Measurements from ENCODE around the gene AR. TPM values are rescaled to one million over a fixed set of nuclear protein-coding genes. Genes with fewer than 3 reads are reported as not detected.
"Not testable (repeated sequence)": the region's sequence is repeated elsewhere in the genome, so short reads cannot be mapped to it uniquely, and the experiment has no call there.

The AR gene
- total RNA-seq, 1 experiment from 2014 or later: 18.2 TPM

- DNase-seq (ENCODE audit: low read depth): peak; percentile 59
Observed at GRCh38 chrX:67636532-67636931, 92.7 kb downstream of the AR start.

GRCh38 chrX:67637293-67637692 is 93.5 kb downstream of the AR start:
- DNase-seq (ENCODE audit: low read depth): not testable (repeated sequence)

- DNase-seq (ENCODE audit: low read depth): no peak
Observed at GRCh38 chrX:67648361-67648760, 104.5 kb downstream of the AR start.

GRCh38 chrX:67651437-67652142 is 107.8 kb downstream of the AR start:
- DNase-seq (ENCODE audit: low read depth): no peak

DNA sequence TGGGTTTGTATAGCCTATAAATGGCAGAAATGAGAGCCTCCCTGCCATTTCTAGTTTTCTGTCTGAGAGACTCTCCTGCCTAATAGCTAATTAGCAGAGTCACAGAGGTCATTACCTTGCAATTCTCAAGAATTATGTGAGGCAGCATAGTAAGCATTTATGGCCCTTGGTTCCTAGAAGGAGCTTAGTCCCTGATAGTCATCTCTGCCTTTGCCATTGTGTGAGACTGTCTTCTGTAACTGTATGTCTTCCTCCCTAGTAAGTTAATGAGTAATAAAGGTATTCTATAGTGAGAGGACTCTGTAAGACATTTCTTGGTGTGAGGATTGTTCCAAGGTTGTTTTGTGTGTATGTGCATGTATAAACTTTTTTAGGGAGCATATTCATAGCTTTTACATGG is 108.7 kb downstream of the AR start:
- DNase-seq (ENCODE audit: low read depth): no peak

GRCh38 chrX:67654301-67654700 is 110.5 kb downstream of the AR start:
- DNase-seq (ENCODE audit: low read depth): no peak

DNA sequence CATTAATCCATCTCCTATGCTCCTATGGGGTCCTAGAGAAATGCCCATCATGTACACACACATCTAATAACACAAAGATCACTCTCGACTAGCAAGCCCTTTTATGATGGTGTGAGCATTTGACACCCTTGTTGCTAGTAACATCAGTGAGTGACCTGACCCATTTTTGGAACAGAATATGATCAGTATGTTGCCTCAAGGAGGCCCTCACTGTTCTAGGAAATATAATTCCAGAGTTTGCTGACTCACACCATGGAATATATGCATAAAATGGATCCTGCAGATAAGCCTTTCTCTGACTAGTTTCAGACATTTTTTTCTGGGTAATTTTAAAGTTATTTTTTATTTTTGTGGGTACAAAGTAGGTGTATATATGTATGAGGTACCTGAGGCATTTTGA is 121.8 kb downstream of the AR start:
- no peak for DNase-seq (ENCODE audit: low read depth)

DNA sequence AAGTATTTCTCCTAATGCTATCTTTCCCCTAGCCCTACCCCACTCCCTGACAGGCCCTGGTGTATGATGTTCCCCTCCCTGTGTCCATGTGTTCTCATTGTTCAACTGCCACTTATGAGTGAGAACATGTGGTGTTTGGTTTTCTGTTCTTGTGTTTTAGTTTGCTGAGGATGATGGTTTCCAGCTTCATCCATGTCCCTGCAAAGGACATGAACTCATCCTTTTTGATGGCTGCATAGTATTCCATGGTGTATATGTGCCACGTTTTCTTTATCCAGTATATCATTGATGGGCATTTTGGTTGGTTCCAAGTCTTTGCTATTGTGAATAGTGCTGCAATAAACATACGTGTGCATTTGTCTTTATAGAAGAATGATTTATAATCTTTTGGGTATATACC is 126.9 kb downstream of the AR start:
- DNase-seq (ENCODE audit: low read depth): not testable (repeated sequence)

GRCh38 chrX:67673741-67674274 is 130.0 kb downstream of the AR start:
- no peak for DNase-seq (ENCODE audit: low read depth)

DNA sequence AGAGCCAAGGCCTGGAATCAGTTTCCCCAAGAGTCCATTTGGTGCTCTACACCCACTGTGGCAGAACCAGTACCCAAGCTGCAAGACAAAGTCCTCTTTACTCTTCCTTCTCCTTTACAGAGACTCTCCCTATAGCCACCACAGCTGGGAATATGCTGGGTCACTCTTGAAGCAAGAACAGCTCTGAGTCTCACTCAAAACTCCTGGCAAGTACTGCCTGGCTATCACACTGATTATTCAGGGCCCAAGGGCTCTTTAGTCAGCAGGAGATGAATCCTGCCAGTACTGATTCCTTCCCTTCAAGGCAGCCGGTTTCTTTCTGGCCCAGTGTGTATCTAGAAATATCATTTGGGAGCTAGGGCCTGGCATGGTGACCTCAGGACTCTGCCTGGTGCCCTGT is 130.9 kb downstream of the AR start:
- no peak for DNase-seq (ENCODE audit: low read depth)

DNA sequence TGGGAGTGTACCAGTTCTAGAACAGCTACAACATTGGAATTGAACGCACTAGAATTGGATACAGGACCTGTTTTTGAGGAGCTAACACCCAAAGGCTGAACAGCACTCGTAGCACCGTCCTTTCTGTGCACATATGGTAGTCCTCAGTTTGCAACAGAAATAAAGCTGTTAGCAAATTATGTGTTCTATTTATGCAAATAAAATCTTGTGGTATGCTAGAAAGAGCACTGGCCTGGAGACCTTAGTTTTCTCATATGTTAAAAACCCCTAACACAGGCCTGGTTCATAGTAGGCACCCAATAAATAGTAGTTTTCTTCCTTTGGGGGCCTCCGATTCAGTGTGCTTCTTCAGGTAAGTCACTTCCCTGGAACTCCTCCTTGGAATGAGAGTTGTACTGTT is 140.3 kb downstream of the AR start:
- DNase-seq (ENCODE audit: low read depth): no peak

GRCh38 chrX:67692246-67692645 is 148.4 kb downstream of the AR start:
- peak; percentile 63 for DNase-seq (ENCODE audit: low read depth)

DNA sequence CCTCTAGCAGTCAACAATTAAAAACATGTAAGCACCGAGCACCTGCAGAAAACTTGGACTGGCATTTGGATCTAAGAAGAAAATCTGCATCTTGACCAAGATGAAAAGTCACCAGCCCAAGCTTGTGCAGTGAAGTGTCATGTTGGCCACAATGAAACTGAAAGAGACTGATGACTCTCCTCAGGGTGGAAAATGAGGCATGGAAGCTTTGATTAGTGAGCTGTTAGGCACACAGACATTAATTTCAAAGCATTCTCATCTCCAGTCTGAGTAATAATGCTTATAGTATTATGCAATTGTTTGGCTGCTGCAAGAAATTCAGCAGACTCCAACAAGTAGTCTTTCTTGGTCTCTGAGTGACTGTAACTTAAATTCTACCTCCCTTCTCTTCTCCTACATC is 150.1 kb downstream of the AR start:
- no peak for DNase-seq (ENCODE audit: low read depth)

DNA sequence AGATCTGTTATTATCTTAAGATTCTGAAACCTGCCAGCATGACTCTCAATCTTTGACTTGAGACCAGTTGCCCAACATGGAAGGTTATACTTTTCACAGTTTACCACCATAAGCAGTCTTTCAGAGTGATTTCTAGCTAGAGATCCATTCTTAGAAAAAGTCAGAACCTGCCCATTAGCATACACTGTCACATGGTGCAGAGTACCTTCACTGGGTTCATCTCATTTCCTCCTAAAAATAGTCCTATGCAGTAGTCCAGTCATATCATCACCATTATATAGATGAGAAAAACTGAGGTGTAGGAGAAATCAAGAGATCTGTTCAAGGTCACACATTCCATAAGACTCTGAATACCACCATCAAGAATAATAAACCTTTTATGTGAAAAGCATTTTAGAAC is 153.6 kb downstream of the AR start:
- DNase-seq (ENCODE audit: low read depth): no peak

GRCh38 chrX:67700602-67701001 is 156.8 kb downstream of the AR start:
- no peak for DNase-seq (ENCODE audit: low read depth)

DNA sequence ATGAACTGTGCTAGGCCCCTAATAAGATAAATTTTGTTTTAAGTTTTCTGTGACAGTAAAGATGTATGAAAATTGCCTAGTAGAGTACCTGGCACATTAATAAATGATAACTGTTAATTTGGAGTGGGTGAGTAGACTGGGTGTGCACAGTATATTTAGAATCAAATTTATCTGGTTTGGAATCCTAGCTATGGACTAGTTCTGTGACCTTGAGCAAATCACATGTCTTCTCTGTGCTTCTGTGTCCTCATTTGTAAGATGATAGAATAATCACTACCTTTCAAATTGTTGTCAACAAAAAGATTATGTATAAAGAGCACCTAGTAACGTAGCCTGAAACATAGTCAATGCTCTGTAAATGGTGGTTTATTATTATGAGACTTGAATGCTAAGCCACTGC is 170.2 kb downstream of the AR start:
- DNase-seq (ENCODE audit: low read depth): no peak

DNA sequence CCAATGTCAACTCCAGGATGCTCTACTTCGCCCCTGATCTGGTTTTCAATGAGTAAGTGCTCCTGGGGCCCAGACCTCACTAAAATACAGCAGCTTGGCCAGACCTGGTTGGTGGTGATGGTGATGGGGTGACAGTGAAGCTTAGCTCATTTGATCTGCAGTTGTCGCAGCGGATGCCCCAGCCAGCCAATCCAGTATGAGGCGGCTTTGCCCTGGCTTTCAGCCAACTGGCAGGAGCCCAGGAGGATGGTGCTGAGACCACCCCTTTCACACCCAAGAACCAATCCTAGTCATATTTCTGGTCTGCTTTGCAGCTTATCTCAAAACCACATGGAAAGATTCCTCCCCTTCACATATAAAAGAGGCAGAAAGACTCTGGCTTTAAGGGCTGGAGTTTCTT is 173.8 kb downstream of the AR start:
- no peak for DNase-seq (ENCODE audit: low read depth)

- DNase-seq (ENCODE audit: low read depth): no peak
Observed at GRCh38 chrX:67718926-67719325, 175.1 kb downstream of the AR start.

- DNase-seq (ENCODE audit: low read depth): no peak
Observed at GRCh38 chrX:67720344-67720743, 176.5 kb downstream of the AR start.

DNA sequence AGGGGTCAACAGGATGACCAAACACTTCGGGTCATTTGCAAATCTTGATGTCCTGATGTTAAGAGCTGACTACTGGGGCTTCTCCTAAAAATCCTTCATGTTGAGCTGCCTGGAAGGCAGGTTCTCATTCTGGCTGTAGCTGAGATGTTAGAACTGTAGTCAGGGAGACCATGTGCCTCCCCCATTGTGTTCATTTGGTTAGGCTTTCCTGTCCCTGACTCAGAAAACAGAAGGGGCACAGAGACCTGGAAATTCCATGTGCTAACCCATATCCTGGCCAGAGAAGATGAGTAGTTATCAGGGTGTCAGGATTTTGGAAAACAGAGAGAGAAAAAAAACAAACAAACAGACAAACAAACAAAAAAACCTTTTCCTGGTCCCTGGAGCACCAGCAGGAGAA is 177.5 kb downstream of the AR start:
- DNase-seq (ENCODE audit: low read depth): no peak

GRCh38 chrX:67723580-67724351 is 179.9 kb downstream of the AR start:
- no peak for DNase-seq (ENCODE audit: low read depth)

DNA sequence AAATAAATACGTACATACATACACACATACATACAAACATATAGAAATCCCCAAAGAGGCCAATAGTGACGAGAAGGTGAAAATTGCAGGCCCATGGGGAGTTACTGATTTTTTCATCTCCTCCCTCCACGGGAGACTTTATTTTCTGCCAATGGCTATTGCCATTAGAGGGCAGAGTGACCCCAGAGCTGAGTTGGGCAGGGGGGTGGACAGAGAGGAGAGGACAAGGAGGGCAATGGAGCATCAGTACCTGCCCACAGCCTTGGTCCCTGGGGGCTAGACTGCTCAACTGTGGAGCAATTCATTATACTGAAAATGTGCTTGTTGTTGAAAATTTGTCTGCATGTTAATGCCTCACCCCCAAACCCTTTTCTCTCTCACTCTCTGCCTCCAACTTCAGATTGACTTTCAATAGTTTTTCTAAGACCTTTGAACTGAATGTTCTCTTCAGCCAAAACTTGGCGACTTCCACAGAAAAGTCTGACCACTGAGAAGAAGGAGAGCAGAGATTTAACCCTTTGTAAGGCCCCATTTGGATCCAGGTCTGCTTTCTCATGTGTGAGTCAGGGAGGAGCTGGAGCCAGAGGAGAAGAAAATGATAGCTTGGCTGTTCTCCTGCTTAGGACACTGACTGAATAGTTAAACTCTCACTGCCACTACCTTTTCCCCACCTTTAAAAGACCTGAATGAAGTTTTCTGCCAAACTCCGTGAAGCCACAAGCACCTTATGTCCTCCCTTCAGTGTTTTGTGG is 180.7 kb downstream of the AR start:
- DNase-seq (ENCODE audit: low read depth): no peak
